ENCODE measurements around the gene E2F2. TPM values are rescaled to one million over a fixed set of nuclear protein-coding genes. Genes with fewer than 3 reads are reported as not detected.

E2F2 gene
- total and polyA plus RNA-seq, 2 experiments from 2014 or later = 0.85 to 1.2 TPM

DNA sequence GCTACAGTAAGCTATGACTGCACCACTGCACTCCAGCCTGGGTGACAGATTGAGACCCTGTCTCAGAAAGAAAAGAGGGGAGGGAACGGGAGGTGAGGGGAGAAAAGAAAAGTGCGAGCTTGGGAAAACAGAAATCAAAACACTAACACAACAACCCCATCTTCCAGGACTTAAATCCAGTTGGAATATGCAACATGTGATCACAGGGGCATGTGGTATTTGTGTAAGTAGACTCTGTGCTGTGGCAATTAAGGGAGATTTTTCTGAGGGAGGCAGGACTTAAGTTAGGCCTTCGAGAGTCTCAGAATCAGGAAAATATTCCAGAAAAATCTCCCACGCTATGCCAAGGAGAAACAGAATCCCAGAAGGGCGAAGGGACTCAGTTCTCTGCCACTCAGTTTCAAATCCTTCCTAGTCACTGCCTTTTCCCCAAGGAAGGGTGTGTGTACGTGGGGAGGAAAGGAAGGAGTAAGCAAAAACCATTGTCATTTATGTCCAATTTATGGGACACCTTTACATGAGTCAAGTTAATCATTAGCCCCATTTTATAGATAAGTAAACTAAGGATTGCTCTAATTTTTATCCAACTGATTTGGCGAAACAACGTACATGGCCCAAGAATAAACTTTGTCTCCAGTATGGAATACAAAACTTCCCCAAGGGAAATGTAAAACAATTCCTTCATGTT, 16.0 kb upstream of the E2F2 start:
- H3K9me3 ChIP-seq (ENCODE audit: low read depth) = no peaks in the 10 kb centered on the region
- 62% methylated on average over 8 of the region's 8 CpGs for WGBS (ENCODE audit: low lambda C conversion rate, missing lambda C conversion rate)
- no peak overlapping the region for H3K4me3 ChIP-seq
- peak overlapping the region; percentile 26 for H3K4me2 ChIP-seq
- no peak overlapping the region for H2AFZ ChIP-seq
- H3K9me2 ChIP-seq (replicated peaks; ENCODE audit: insufficient read depth) = no peaks in the 10 kb centered on the region
- H4K20me1 ChIP-seq (ENCODE audit: insufficient read depth, poor library complexity, severe bottlenecking) = no peaks in the 10 kb centered on the region
- DNase-seq (ENCODE audit: low spot score) = no peak
- H3K79me2 ChIP-seq = no peaks in the 10 kb centered on the region
- H3K27ac ChIP-seq = peak overlapping the region; percentile 83
- no peaks in the 10 kb centered on the region for H3K27me3 ChIP-seq
- no peaks in the 10 kb centered on the region for H3K36me3 ChIP-seq (replicated peaks; ENCODE audit: insufficient read depth, low read depth)
- TF ChIP-seq EZH2 (IDR thresholded peaks at IDR 0.05; ENCODE audit: borderline replicate concordance) (no peak), EZH2phosphoT487 (IDR thresholded peaks at IDR 0.05; ENCODE audit: low read depth, severe bottlenecking, unreplicated experiment) (no peak)
- TF ChIP-seq, protein P1, sequence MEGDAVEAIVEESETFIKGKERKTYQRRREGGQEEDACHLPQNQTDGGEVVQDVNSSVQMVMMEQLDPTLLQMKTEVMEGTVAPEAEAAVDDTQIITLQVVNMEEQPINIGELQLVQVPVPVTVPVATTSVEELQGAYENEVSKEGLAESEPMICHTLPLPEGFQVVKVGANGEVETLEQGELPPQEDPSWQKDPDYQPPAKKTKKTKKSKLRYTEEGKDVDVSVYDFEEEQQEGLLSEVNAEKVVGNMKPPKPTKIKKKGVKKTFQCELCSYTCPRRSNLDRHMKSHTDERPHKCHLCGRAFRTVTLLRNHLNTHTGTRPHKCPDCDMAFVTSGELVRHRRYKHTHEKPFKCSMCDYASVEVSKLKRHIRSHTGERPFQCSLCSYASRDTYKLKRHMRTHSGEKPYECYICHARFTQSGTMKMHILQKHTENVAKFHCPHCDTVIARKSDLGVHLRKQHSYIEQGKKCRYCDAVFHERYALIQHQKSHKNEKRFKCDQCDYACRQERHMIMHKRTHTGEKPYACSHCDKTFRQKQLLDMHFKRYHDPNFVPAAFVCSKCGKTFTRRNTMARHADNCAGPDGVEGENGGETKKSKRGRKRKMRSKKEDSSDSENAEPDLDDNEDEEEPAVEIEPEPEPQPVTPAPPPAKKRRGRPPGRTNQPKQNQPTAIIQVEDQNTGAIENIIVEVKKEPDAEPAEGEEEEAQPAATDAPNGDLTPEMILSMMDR (IDR thresholded peaks at IDR 0.05; ENCODE audit: poor library complexity) = no peak
- peaks cover 17% of the 10 kb centered on the region for H3K4me1 ChIP-seq (ENCODE audit: insufficient read depth)

DNA sequence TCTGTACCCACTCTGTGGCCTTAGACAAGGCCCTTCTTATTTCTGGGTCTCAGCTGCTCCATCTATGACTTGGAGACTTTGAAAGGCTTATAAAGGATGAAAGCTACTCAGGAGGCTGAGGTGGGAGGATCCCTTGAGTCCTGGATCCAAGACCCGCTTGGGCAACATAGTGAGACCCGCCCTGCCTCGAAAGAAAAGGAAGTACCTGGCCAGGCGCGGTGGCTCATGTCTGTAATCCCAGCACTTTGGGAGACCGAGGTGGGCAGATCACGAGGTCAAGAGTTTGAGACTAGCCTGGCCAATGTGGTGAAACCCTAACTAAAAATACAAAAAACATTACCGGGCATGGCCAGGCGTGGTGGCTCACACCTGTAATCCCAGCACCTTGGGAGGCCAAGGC, 14.8 kb upstream of the E2F2 start:
- H3K4me3 ChIP-seq = no peak overlapping the region
- no peaks in the 10 kb centered on the region for H3K9me3 ChIP-seq (ENCODE audit: low read depth)
- H3K27ac ChIP-seq = no peak overlapping the region
- H3K4me1 ChIP-seq (ENCODE audit: insufficient read depth) = peaks cover 17% of the 10 kb centered on the region
- WGBS (ENCODE audit: low lambda C conversion rate, missing lambda C conversion rate) = 94% methylated on average over 9 of the region's 9 CpGs
- no peaks in the 10 kb centered on the region for H3K27me3 ChIP-seq
- no peak overlapping the region for H3K4me2 ChIP-seq
- H2AFZ ChIP-seq = no peak overlapping the region
- H3K79me2 ChIP-seq = no peaks in the 10 kb centered on the region
- no peak for DNase-seq (ENCODE audit: low spot score)
- TF ChIP-seq EZH2phosphoT487 (IDR thresholded peaks at IDR 0.05; ENCODE audit: low read depth, severe bottlenecking, unreplicated experiment) = no peak
- TF ChIP-seq, protein P1 (IDR thresholded peaks at IDR 0.05; ENCODE audit: poor library complexity) = no peak
- no peaks in the 10 kb centered on the region for H3K9me2 ChIP-seq (replicated peaks; ENCODE audit: insufficient read depth)
- H3K36me3 ChIP-seq (replicated peaks; ENCODE audit: insufficient read depth, low read depth) = no peaks in the 10 kb centered on the region
- H4K20me1 ChIP-seq (ENCODE audit: insufficient read depth, poor library complexity, severe bottlenecking) = no peaks in the 10 kb centered on the region

DNA sequence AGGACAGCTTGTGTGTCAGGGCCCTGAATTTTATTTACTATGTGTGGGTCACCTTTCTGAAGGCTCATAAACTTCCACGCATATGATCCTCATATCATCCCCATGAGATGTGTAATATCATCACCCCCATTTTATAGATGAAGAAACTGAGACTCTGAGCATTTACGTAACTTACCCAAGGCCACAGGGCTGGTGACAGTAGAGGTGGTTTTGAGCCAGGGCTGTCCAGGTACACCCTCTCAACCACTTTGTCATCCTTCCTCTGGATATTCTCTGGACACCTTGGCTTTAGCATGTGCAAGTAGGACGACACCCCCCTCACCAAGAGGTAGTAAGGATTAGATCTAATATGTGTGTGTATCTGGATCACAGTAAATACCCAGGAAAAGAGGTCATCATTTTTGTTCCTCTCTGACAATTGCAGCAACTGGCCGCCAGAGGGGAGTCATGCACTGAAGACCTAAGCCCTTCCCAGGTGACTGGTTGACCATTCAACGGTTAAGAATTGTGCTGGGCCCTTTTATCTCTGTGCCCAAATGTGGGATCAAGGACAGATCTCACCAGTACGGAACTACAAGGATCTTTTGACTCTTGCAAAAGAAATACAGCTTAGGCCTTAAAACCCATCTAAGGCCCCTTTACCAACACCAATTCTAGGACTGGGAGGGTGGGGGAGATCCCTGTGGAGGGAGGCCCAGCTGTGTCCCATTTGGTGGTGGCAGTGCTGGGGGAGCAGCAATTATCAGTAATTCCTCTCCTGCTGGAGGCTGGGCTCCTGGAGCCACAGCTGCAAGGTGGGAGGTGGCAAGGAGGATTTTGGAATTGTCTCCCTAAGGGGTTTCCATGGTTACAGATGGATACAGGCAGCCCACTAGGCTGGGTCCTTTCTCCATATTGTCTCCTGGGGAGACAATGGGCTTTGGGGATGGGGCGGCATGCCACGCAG, 13.7 kb upstream of the E2F2 start:
- no peaks in the 10 kb centered on the region for H3K9me3 ChIP-seq (ENCODE audit: low read depth)
- H3K4me3 ChIP-seq = no peak overlapping the region
- H3K36me3 ChIP-seq (replicated peaks; ENCODE audit: insufficient read depth, low read depth) = no peaks in the 10 kb centered on the region
- WGBS (ENCODE audit: low lambda C conversion rate, missing lambda C conversion rate) = 43% methylated on average over 8 of the region's 8 CpGs
- no peak overlapping the region for H3K4me2 ChIP-seq
- H3K79me2 ChIP-seq = no peaks in the 10 kb centered on the region
- TF ChIP-seq EZH2phosphoT487 (IDR thresholded peaks at IDR 0.05; ENCODE audit: low read depth, severe bottlenecking, unreplicated experiment) = no peak
- TF ChIP-seq, protein P1 (IDR thresholded peaks at IDR 0.05; ENCODE audit: poor library complexity) = peak; percentile 98
- H2AFZ ChIP-seq = no peak overlapping the region
- no peaks in the 10 kb centered on the region for H4K20me1 ChIP-seq (ENCODE audit: insufficient read depth, poor library complexity, severe bottlenecking)
- peak; percentile 90 for DNase-seq (ENCODE audit: low spot score)
- H3K27me3 ChIP-seq = no peaks in the 10 kb centered on the region
- no peak overlapping the region for H3K27ac ChIP-seq
- no peaks in the 10 kb centered on the region for H3K9me2 ChIP-seq (replicated peaks; ENCODE audit: insufficient read depth)
- peaks cover 17% of the 10 kb centered on the region for H3K4me1 ChIP-seq (ENCODE audit: insufficient read depth)
